Memory B cell (primary cell): ENCODE measurements around the gene NR3C2.

Experiments
- ATAC-seq: fragments of 150-1000 bp; cut with Tn5 transposase; 2 replicates; pipeline ENCODE4 v1.10.0; 2021; ENCODE audit warnings: low read depth, mild to moderate bottlenecking, moderate library complexity
- DNase-seq, 2 donors: peaks; one replicate each; pipeline ENCODE4 v3.0.0; 2022; ENCODE audit warnings: low spot score in 2 of 2
- H3K27ac Mint-ChIP-seq: one replicate; pipeline ENCODE4 v1.8.0; 2022; ENCODE audit warnings: mild to moderate bottlenecking, moderate library complexity, mixed read lengths
- H3K27me3 Mint-ChIP-seq: one replicate; pipeline ENCODE4 v1.8.0; 2022; ENCODE audit warnings: mixed read lengths
- H3K36me3 Mint-ChIP-seq: one replicate; pipeline ENCODE4 v1.8.0; 2022; ENCODE audit warnings: mild to moderate bottlenecking, mixed read lengths
- H3K4me1 Mint-ChIP-seq: one replicate; pipeline ENCODE4 v1.8.0; 2022; ENCODE audit warnings: mixed read lengths
- H3K4me3 Mint-ChIP-seq: one replicate; pipeline ENCODE4 v1.8.0; 2022; ENCODE audit warnings: mild to moderate bottlenecking, moderate library complexity, mixed read lengths
- H3K9me3 Mint-ChIP-seq: one replicate; pipeline ENCODE4 v1.8.0; 2022; ENCODE audit warnings: mixed read lengths

Gene NR3C2

DNA sequence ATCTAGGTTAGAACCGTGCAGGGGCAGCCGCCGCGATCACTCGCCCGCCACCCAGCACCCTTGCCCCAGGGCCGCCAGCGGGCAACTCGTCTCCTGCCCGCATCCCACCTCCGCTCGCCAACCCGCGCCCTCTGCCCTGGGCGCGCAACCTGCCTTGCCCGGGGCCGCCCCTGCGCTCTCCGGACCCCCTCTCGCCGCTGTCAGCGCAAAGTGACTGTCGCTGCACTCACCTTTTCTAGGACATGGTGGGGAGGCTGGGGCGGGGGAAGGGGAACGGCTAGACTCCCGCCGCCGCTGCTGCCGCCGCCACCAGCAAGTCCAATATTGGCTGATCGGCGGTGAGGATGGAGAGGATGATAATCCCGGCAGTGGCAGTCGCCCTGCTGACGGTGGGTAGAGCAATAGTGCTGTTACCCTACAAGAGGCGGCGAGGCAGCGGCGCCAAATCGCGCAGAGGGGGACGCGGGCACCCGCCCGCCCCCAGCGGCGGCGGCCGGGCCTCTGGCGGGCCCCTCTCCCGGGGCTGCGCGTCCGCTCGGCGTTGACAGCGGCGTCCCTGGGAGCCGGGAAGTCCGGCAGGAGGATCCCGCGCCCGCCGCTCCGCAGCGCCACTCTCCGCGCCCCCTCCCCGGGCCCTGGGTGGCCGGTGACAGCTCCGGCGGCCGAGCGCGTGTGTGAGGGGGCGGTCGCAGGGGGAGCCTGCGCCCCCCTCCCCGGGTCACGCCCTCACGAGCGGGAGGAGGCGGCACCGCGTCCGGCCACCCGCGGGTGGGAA lies 2.3 kb upstream of the NR3C2 start:
- Mint-ChIP-seq H3K27me3 (peaks cover 2% of the 10 kb centered on the region), H3K36me3 (no peaks in the 10 kb centered on the region), H3K4me3 (peak overlapping the region; percentile 99), H3K4me1 (peaks cover 14% of the 10 kb centered on the region), H3K27ac (peak overlapping the region; percentile 98), H3K9me3 (no peaks in the 10 kb centered on the region)
- ATAC-seq (peak; percentile 10), DNase-seq (peak; percentile 42 to 58)

DNA sequence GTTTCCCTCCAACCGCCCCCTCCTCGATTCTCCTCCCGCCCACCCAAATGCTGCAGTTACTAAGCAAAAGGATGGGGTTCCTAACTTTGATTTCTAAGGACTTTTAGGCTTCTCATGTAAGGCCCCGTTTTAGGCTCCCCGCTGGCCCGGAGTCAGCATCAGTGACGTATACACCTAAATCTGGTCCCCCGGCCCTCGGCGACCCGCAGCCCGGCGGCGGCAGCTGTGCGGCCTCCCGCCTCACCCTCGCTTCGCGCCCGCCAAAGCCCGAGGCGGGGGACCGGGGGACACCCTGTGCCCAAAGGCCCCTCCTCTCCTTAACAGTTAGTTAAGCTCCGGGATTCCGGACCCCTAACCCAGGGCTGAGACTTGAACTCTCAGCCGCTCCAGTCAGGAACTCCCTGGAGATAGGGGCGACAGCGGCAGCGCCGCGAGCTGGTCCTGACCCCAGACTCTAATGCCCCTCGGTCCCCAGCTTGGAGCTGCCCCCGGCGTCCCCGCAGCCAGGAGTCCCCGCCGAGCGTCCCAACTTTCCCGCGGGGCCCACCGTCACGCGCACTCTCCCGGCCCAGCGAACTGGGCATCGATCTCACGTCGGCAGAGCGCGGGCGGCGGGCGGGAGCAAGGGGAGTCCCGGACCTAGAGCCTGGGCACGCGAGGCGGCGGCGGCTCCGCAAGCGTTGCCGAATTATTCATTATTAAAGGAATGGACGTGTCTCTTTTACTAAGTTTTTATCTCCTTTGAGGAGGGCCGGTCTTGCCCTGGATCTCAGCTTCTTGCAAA lies 1.5 kb upstream of the NR3C2 start:
- Mint-ChIP-seq H3K36me3 (no peaks in the 10 kb centered on the region), H3K9me3 (no peaks in the 10 kb centered on the region), H3K27me3 (peaks cover 2% of the 10 kb centered on the region), H3K4me1 (peaks cover 17% of the 10 kb centered on the region), H3K27ac (peak overlapping the region; percentile 98), H3K4me3 (peak overlapping the region; percentile 99)
- DNase-seq, result peak; percentile 20 to 48
- ATAC-seq, result no peak

DNA sequence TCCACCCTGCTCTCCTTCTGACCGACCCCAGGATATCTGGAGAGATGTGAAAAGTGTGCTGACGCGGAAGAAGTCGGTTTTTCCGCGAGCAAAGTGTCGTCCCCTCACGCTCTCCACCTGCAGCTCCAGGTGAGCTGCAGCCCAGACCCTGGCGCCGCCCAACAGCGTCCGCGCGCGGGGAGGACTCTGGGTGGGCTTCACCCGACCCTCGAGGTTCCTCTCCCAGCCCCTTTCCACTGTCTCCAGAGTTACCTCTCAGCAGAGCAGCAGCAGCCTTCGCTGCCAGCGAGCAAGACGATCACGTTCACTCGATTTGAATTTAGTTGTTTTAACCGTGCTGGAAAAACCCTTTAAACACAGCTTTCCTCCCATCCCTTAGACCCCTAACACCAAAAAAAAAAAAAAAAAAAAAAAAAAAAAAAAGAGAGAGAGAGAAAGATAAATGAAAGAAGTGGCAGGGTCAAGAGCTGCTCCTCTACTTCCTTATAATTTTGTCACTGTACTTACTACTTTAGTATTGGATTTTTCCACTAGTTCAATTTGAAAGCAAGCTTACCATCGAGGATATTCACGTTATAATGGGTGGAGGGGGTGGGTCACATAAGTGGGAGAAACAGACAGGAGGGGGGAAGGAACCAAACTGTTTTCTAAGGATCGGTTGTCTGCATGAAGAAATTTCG lies 758 bp upstream of the NR3C2 start:
- Mint-ChIP-seq H3K27ac (peak overlapping the region; percentile 98), H3K4me1 (peaks cover 19% of the 10 kb centered on the region), H3K27me3 (peaks cover 2% of the 10 kb centered on the region), H3K4me3 (peak overlapping the region; percentile 99), H3K9me3 (no peaks in the 10 kb centered on the region), H3K36me3 (no peaks in the 10 kb centered on the region)
- ATAC-seq (peak; percentile 1), DNase-seq (no peak)

DNA sequence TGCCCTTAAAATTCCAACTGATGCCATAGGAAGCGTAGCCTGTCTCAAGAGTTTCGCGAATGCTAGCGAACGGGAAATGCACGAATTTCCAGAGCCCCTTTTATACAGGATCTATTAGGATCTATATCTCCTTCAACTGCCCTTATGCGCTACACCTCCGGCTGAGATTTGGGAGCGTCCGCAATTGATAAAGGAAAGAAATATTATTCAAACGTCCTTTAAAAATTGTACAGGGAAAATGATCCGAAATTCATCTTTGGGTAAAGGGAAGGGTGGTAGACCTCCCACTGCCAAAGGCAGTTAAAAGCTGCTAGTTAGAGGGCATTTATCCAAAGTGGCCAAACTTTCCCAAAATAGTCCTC lies 609 bp downstream of the NR3C2 start:
- Mint-ChIP-seq H3K27me3 (peaks cover 2% of the 10 kb centered on the region), H3K36me3 (no peaks in the 10 kb centered on the region), H3K9me3 (no peaks in the 10 kb centered on the region), H3K4me3 (peak overlapping the region; percentile 99), H3K27ac (peak overlapping the region; percentile 98), H3K4me1 (peaks cover 23% of the 10 kb centered on the region)
- ATAC-seq (no peak), DNase-seq (no peak)

DNA sequence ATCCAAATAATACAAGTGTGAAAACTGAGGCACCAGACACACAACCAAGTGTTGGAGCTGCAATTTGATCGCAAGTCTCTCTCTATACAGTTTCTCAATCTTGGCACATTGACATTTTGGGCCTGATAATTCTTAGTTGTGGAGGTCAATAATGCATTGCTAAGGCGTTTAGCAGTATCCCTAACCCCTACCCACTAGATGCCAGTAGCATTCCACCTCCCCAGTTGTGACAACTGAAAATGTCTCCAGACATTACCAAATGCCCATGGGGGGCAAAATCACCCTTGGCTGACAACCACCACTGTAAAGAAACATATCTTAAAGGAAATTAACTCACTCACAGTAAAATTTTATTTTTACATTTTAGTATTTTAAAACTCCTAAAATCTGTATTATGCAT lies 4.2 kb downstream of the NR3C2 start:
- H3K27ac Mint-ChIP-seq, result no peak overlapping the region
- H3K4me1 Mint-ChIP-seq, result peaks cover 22% of the 10 kb centered on the region
- H3K9me3 Mint-ChIP-seq, result no peaks in the 10 kb centered on the region
- DNase-seq (no peak), ATAC-seq (no peak)
- H3K27me3 Mint-ChIP-seq, result no peaks in the 10 kb centered on the region
- H3K36me3 Mint-ChIP-seq, result peaks cover 6% of the 10 kb centered on the region
- no peak overlapping the region for H3K4me3 Mint-ChIP-seq

DNA sequence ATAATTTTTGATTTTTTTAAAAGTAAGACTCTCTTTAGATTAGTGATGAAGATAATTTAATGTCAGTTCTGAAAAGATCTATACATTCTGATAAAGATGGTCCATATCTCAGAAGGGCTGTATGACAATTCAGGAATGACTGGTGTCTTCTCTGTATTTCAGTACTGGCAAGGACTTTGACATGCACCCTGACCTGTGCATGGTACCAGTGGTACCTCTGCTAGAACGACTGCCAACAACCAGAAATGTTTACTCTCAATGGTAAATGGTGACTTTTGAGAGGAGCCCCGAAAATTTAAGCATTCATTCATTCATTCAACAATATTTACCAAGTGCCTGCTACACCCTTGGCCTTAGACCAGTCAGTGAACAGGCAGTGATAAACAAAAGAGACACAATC lies 4.8 kb downstream of the NR3C2 start:
- Mint-ChIP-seq H3K4me1 (peaks cover 22% of the 10 kb centered on the region), H3K27me3 (no peaks in the 10 kb centered on the region), H3K36me3 (peaks cover 6% of the 10 kb centered on the region), H3K4me3 (no peak overlapping the region), H3K9me3 (no peaks in the 10 kb centered on the region), H3K27ac (no peak overlapping the region)
- no peak for ATAC-seq
- DNase-seq, result no peak

DNA sequence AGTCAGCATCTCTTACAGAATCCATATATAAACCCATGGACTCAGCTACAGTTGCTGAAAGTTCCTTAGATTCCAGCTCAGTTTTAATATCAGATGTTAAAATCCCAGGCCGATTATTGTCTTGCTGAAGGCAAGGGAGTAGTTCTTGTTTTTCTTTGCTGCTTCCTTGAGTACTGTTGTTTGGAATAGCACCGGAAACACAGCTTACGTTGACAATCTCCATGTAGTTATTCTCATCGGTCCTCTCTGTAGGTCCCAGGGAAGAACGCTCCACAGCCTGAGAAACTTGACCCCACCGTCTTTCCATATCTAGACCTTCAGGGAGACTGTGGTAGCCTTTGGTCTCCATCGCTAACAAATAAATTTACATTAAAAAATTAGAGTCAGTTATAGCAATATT lies 5.7 kb downstream of the NR3C2 start:
- DNase-seq (no peak), ATAC-seq (no peak)
- Mint-ChIP-seq H3K27ac (no peak overlapping the region), H3K27me3 (no peaks in the 10 kb centered on the region), H3K4me1 (peaks cover 29% of the 10 kb centered on the region), H3K4me3 (no peak overlapping the region), H3K9me3 (no peaks in the 10 kb centered on the region), H3K36me3 (peaks cover 7% of the 10 kb centered on the region)

DNA sequence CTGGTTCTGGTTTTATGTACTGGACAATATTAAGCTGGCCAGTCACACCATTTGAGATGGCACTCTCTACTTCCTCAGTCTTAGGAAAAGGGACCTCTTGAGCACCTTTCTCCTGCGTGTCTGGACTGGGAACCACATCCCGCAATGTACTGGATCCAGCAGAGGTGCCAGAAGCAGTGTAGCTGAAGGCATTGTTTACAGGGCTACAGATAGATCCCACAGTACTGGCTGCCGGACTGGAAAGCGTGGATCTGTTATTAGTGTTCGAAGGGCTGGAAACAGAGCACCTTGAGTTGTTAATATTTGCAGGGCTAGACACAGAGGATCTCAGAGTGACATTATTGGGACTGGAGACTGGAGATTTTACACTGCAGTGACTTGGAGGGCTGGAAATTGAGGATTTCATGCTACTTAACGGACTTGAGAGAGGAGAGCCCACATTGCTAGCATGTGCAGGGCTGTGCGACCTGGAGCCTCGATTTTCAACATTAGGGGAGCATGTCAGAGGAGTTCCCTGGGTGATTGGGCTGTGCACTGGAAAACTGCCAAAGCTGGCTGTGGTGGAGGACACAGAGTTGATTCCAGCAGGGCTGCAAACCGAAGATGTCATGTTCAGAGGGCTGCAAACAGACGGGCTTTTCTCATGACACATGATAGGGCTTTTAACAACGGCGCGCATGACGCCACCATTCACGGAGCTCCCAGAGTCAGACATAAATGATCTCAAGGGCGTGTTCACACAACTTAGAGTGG lies 6.4 kb downstream of the NR3C2 start:
- Mint-ChIP-seq H3K4me1 (peaks cover 30% of the 10 kb centered on the region), H3K9me3 (no peaks in the 10 kb centered on the region), H3K27ac (no peak overlapping the region), H3K4me3 (no peak overlapping the region), H3K27me3 (no peaks in the 10 kb centered on the region), H3K36me3 (peaks cover 8% of the 10 kb centered on the region)
- ATAC-seq, result no peak
- no peak for DNase-seq

DNA sequence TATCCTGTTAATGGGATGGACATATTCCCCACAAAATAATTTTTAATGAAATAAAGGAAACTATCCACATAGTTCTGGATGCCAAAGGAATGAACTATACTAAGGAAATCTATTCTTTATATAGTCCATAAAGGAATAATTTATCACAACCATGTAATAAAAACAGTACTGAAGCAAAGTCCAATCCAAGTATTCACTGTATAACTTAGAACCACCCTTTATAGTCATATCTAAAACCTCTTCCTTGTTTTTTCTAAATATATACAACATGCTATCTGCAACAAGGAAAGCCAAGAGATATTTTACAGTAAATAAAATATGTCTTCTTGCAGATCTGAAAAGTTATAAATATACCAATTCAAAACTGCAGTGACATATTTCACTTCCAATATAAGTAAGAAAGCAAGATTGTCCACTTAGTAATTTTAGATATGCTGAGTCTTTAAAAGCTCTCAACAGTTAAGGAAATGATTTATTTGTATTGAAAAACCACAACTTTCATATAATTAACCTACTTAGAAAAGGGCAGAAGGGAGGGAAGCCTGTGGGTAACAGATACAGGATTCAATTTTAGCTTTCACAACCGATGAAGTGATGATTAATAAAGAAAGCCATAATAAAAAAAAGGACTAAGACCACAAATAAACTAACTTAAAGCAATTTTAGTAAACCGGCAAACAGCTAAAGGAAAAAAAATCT lies 8.0 kb downstream of the NR3C2 start:
- Mint-ChIP-seq H3K9me3 (no peaks in the 10 kb centered on the region), H3K4me1 (peaks cover 27% of the 10 kb centered on the region), H3K36me3 (peaks cover 8% of the 10 kb centered on the region), H3K4me3 (no peak overlapping the region), H3K27me3 (no peaks in the 10 kb centered on the region), H3K27ac (no peak overlapping the region)
- no peak for DNase-seq
- ATAC-seq, result no peak

DNA sequence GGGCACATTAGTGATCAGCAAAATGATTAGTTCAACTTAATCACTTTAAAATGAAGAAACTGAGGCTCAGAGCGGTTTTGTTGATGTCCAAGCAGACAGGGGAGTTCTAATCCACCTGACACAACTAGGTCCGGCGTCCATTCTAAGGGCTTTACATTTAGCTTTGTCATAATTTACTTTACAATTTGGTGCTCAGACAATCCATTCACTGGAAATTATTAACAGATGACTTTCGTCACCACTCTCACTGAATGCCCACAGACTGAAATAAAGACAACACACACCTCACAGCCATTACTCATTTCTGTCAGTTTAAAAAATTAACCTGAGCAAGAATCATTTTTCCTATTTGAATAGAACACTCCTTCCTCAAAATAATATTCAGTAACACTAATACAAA lies 10.8 kb downstream of the NR3C2 start:
- Mint-ChIP-seq H3K27ac (no peak overlapping the region), H3K27me3 (no peaks in the 10 kb centered on the region), H3K4me3 (no peak overlapping the region), H3K9me3 (peaks cover 3% of the 10 kb centered on the region), H3K4me1 (peaks cover 35% of the 10 kb centered on the region), H3K36me3 (peaks cover 12% of the 10 kb centered on the region)
- no peak for DNase-seq
- ATAC-seq, result no peak

DNA sequence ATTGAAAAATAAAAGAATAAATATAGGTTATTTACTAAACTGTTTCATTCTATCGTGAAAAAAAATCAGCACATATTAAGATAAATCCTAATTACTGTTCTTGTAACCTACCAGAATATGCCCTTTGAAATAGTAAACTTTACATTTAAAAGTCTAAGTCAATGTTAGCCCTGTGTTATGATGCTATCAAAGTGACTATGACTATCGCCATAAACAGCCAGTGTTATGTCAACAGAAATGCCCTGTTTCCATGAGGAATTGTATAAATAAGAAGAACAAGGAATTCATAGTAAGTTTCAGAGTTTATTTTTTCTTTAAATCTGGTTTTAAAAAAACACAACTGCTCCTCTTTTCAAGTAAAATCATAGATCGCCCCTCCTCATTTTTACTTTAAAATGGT lies 11.4 kb downstream of the NR3C2 start:
- no peak overlapping the region for H3K27ac Mint-ChIP-seq

DNA sequence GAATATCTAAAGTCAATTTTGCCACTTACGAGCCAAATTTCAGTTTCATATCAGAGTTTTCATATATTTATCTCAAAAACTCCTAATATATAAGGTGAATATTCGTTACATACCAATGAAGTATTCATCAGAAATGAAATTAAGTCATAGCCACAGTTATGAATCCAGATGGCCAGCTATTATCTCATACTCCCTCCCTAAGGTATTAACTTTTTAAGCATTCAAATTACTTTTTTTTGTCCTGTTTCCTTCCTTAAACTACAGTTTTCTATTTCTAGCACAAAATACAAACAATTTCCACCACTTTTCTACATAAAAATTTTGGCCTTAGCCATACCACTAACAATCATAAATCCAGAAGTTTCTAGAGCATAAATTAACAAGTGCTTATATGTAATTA lies 13.0 kb downstream of the NR3C2 start:
- H3K9me3 Mint-ChIP-seq, result peaks cover 3% of the 10 kb centered on the region
- H3K4me1 Mint-ChIP-seq, result peaks cover 38% of the 10 kb centered on the region
- peaks cover 6% of the 10 kb centered on the region for H3K36me3 Mint-ChIP-seq
- H3K27me3 Mint-ChIP-seq, result no peaks in the 10 kb centered on the region
- no peak overlapping the region for H3K27ac Mint-ChIP-seq
- ATAC-seq (no peak), DNase-seq (no peak)
- H3K4me3 Mint-ChIP-seq, result no peak overlapping the region

More for the DNA sequence above, 11.4 kb downstream of the NR3C2 start:
- H3K4me1 Mint-ChIP-seq, result peaks cover 37% of the 10 kb centered on the region
- H3K36me3 Mint-ChIP-seq, result peaks cover 8% of the 10 kb centered on the region
- peaks cover 3% of the 10 kb centered on the region for H3K9me3 Mint-ChIP-seq
- DNase-seq (no peak), ATAC-seq (no peak)
- no peak overlapping the region for H3K4me3 Mint-ChIP-seq
- no peaks in the 10 kb centered on the region for H3K27me3 Mint-ChIP-seq

DNA sequence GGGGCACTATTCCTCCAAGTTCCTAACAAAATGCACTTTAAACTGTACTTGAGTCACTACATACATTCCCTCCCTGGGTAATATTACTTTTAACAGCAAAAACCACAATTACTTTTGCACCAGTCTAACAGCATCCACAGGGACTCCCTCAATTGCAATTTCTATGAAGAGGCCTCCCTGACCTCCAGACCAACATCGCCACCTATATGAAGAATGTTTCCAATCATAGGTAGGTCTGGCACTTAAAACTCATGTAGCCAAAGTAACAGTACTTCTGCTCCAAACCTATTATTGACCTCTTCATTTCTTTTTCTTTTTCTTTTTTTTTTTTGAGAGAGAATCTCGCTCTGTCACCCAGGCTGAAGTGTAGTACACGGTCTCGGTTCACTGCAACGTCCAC lies 15.6 kb downstream of the NR3C2 start:
- H3K27ac Mint-ChIP-seq, result no peak overlapping the region
- peaks cover 6% of the 10 kb centered on the region for H3K36me3 Mint-ChIP-seq
- H3K4me3 Mint-ChIP-seq, result no peak overlapping the region
- H3K27me3 Mint-ChIP-seq, result no peaks in the 10 kb centered on the region
- H3K4me1 Mint-ChIP-seq, result peaks cover 42% of the 10 kb centered on the region
- peaks cover 3% of the 10 kb centered on the region for H3K9me3 Mint-ChIP-seq
- DNase-seq (no peak), ATAC-seq (no peak)
